H9 (cell line): ENCODE measurements around the gene SF3B5. TPM values are rescaled to one million over a fixed set of nuclear protein-coding genes. Genes with fewer than 3 reads are reported as not detected.

Experiments used
- DNase-seq: peaks from one replicate; pipeline ENCODE4 v3.0.0-alpha.2; 2017
- H2AFZ ChIP-seq: one replicate; pipeline ENCODE4 v1.6.1; 2013; ENCODE audit warnings: mild to moderate bottlenecking, low read length, control low read depth, moderate library complexity
- H2AK5ac ChIP-seq: 2 replicates; pipeline ENCODE4 v1.6.1; 2013; ENCODE audit warnings: low read length, control low read depth, mixed read lengths; ENCODE audit not compliant: insufficient read length
- H2BK120ac ChIP-seq: one replicate; pipeline ENCODE4 v1.6.1; 2013; ENCODE audit warnings: low read depth, mild to moderate bottlenecking, low read length, control low read depth, inconsistent platforms; ENCODE audit not compliant: poor library complexity, severe bottlenecking
- H2BK12ac ChIP-seq: 2 replicates; pipeline ENCODE4 v1.6.1; 2013; ENCODE audit warnings: low read length, control low read depth, mixed read lengths, low read depth; ENCODE audit not compliant: insufficient read length
- H2BK15ac ChIP-seq: 2 replicates; pipeline ENCODE4 v1.6.1; 2013; ENCODE audit warnings: low read depth, low read length, control low read depth
- H2BK20ac ChIP-seq: one replicate; pipeline ENCODE4 v1.6.1; 2013; ENCODE audit warnings: low read depth, mild to moderate bottlenecking, low read length, control low read depth, inconsistent platforms; ENCODE audit not compliant: poor library complexity, severe bottlenecking
- H2BK5ac ChIP-seq: 2 replicates; pipeline ENCODE4 v1.6.1; 2013; ENCODE audit warnings: low read length, control low read depth, mixed read lengths; ENCODE audit not compliant: insufficient read length
- H3K14ac ChIP-seq: 2 replicates; pipeline ENCODE4 v1.6.1; 2013; ENCODE audit warnings: low read length, control low read depth; ENCODE audit not compliant: insufficient read depth
- H3K18ac ChIP-seq: 2 replicates; pipeline ENCODE4 v1.6.1; 2013; ENCODE audit warnings: low read depth, mild to moderate bottlenecking, mixed read lengths, low read length, control low read depth; ENCODE audit not compliant: insufficient read length
- H3K23ac ChIP-seq: 2 replicates; pipeline ENCODE4 v1.6.1; 2013; ENCODE audit warnings: low read length, control low read depth, mixed read lengths, low read depth; ENCODE audit not compliant: insufficient read length
- H3K23me2 ChIP-seq: 2 replicates; pipeline ENCODE4 v1.6.1; 2013; ENCODE audit warnings: low read depth, mild to moderate bottlenecking, mixed read lengths, low read length, control low read depth; ENCODE audit not compliant: insufficient read length, poor library complexity, severe bottlenecking
- H3K27ac ChIP-seq: 2 replicates; pipeline ENCODE4 v1.5.1; 2013; ENCODE audit warnings: low read length, control low read depth, mixed read lengths, low read depth; ENCODE audit not compliant: insufficient read length
- H3K27me3 ChIP-seq: 2 replicates; pipeline ENCODE4 v1.6.1; 2013; ENCODE audit warnings: low read length, control low read depth, inconsistent platforms; ENCODE audit not compliant: insufficient read depth
- H3K4ac ChIP-seq: 2 replicates; pipeline ENCODE4 v1.6.1; 2013; ENCODE audit warnings: low read depth, mild to moderate bottlenecking, control low read depth, inconsistent platforms, low read length, moderate library complexity
- H3K4me1 ChIP-seq: 2 replicates; pipeline ENCODE4 v1.6.1; 2013; ENCODE audit warnings: low read length, control low read depth, inconsistent platforms; ENCODE audit not compliant: insufficient read depth
- H3K4me2 ChIP-seq: 2 replicates; pipeline ENCODE4 v1.6.1; 2013; ENCODE audit warnings: low read length, control low read depth, mixed read lengths; ENCODE audit not compliant: insufficient read length, insufficient read depth
- H3K56ac ChIP-seq: 2 replicates; pipeline ENCODE4 v1.6.1; 2013; ENCODE audit warnings: low read depth, mild to moderate bottlenecking, mixed read lengths, low read length, control low read depth; ENCODE audit not compliant: insufficient read length
- H3K79me1 ChIP-seq: 2 replicates; pipeline ENCODE4 v1.6.1; 2013; ENCODE audit warnings: low read depth, mild to moderate bottlenecking, moderate library complexity, low read length, control low read depth, inconsistent platforms; ENCODE audit not compliant: insufficient read depth, poor library complexity, severe bottlenecking
- H3K79me2 ChIP-seq: 2 replicates; pipeline ENCODE4 v1.6.1; 2013; ENCODE audit warnings: low read length, control low read depth, inconsistent platforms; ENCODE audit not compliant: insufficient read depth
- H3K9ac ChIP-seq: 2 replicates; pipeline ENCODE4 v1.6.1; 2013; ENCODE audit warnings: low read length, control low read depth, mixed read lengths; ENCODE audit not compliant: insufficient read length; ENCODE audit errors: extremely low read depth
- H3K9me3 ChIP-seq: one replicate; pipeline ENCODE4 v1.6.1; 2013; ENCODE audit warnings: low read depth, low read length, inconsistent platforms; ENCODE audit not compliant: control insufficient read depth
- H3T11ph ChIP-seq: one replicate; pipeline ENCODE4 v1.6.1; 2013; ENCODE audit warnings: mild to moderate bottlenecking, low read length, control low read depth, inconsistent platforms
- H4K20me1 ChIP-seq: one replicate; pipeline ENCODE4 v1.6.1; 2013; ENCODE audit not compliant: control insufficient read depth, insufficient read length, insufficient read depth
- H4K5ac ChIP-seq: 2 replicates; pipeline ENCODE4 v1.6.1; 2013; ENCODE audit warnings: low read depth, mild to moderate bottlenecking, mixed read lengths, low read length, control low read depth; ENCODE audit not compliant: insufficient read length
- H4K8ac ChIP-seq: replicated peaks from 2 replicates; pipeline ENCODE4 v1.6.1; 2013; ENCODE audit warnings: low read length, control low read depth, mixed read lengths, low read depth; ENCODE audit not compliant: insufficient read length
- H4K91ac ChIP-seq: 2 replicates; pipeline ENCODE4 v1.6.1; 2013; ENCODE audit warnings: low read depth, mild to moderate bottlenecking, moderate library complexity, mixed read lengths, low read length, control low read depth; ENCODE audit not compliant: insufficient read length
- H3K27ac Mint-ChIP-seq, 3 experiments: 2 replicates in 2 of 3; 3 replicates in 1 of 3; pipeline ENCODE4 v1.8.0; 2020 to 2021; ENCODE audit warnings: mixed read lengths in 3 of 3, mild to moderate bottlenecking in 1 of 3, moderate library complexity in 1 of 3
- H3K27me3 Mint-ChIP-seq: 2 replicates; pipeline ENCODE4 v1.8.0; 2021; ENCODE audit warnings: low read depth, mild to moderate bottlenecking, moderate library complexity, mixed read lengths
- H3K36me3 Mint-ChIP-seq, 3 experiments: 2 replicates in 2 of 3; 3 replicates in 1 of 3; pipeline ENCODE4 v1.8.0; 2020 to 2021; ENCODE audit warnings: low read depth in 3 of 3, mixed read lengths in 3 of 3; ENCODE audit not compliant: insufficient read depth in 1 of 3
- H3K4me1 Mint-ChIP-seq, 2 experiments: 2 replicates each; pipeline ENCODE4 v1.8.0; 2020; ENCODE audit warnings: mixed read lengths in 2 of 2
- H3K4me3 Mint-ChIP-seq, 2 experiments: 2 replicates in 1 of 2; 3 replicates in 1 of 2; pipeline ENCODE4 v1.8.0; 2020 to 2021; ENCODE audit warnings: mild to moderate bottlenecking in 2 of 2, mixed read lengths in 2 of 2, moderate library complexity in 1 of 2
- H3K9me3 Mint-ChIP-seq, 2 experiments: 2 replicates in 1 of 2; 3 replicates in 1 of 2; pipeline ENCODE4 v1.8.0; 2020; ENCODE audit warnings: mild to moderate bottlenecking in 2 of 2, mixed read lengths in 2 of 2, moderate library complexity in 1 of 2
- CTCF ChIP-seq: fragments of 200-600 bp; sonication (generic); conservative IDR thresholded peaks from 3 replicates; pipeline ENCODE4 v1.8.0; 2021; ENCODE audit warnings: antibody characterized with exemption, mild to moderate bottlenecking
- WGBS: extraction: QIAGEN DNeasy Blood & Tissue Kit; methylation state at CpG from one replicate; pipeline ENCODE4 v1.1.7; 2013; ENCODE audit warnings: missing lambda C conversion rate, low lambda C conversion rate, mixed read lengths; ENCODE audit not compliant: insufficient read length; ENCODE audit errors: extremely low coverage; 5-methylcytosine and 5-hydroxymethylcytosine counted together
- total RNA-seq: library from RNA; stranded (reverse); gene quantifications from 2 replicates; pipeline ENCODE4 v1.2.1, GENCODE V29; 2021

Gene SF3B5
- total RNA-seq, 1 experiment from 2014 or later, result 145 TPM

- H3K9me3 Mint-ChIP-seq, result no peaks in the 10 kb centered on the region
- Histone ChIP-seq H3K4me2 (no peak overlapping the region), H3K4me1 (0 out of 2 replicates have a peak, but pooled peaks cover 3% of the 10 kb centered on the region), H3K9me3 (no peaks in the 10 kb centered on the region), H3K56ac (no peak overlapping the region), H2BK20ac (no peak overlapping the region), H4K91ac (no peak overlapping the region), H3K9ac (no peak overlapping the region), H3K79me2 (peaks cover 9% of the 10 kb centered on the region), H2BK120ac (no peak overlapping the region), H4K8ac (no peak overlapping the region), H3T11ph (no peak overlapping the region), H2BK15ac (no peak overlapping the region), H3K23ac (no peak overlapping the region), H3K14ac (no peak overlapping the region), H2BK5ac (no peak overlapping the region), H3K27ac (no peak overlapping the region), H3K27me3 (no peaks in the 10 kb centered on the region), H2BK12ac (no peak overlapping the region), H2AFZ (no peak overlapping the region), H3K23me2 (peaks cover 15% of the 10 kb centered on the region), H3K4ac (no peak overlapping the region), H4K20me1 (no peaks in the 10 kb centered on the region), H3K79me1 (peaks cover 7% of the 10 kb centered on the region), H2AK5ac (no peak overlapping the region), H4K5ac (no peak overlapping the region), H3K18ac (no peak overlapping the region)
- peaks cover 11 to 14% of the 10 kb centered on the region in 2 experiments for H3K4me1 Mint-ChIP-seq
- H3K27ac Mint-ChIP-seq, result no peak overlapping the region
- peaks cover 8% of the 10 kb centered on the region for H3K27me3 Mint-ChIP-seq
- no peak for TF ChIP-seq CTCF
- DNase-seq, result no peak
- H3K36me3 Mint-ChIP-seq, result peaks cover 0 to 3% (median 0%) of the 10 kb centered on the region in 3 experiments; a peak in 2 of 7 replicates
- H3K4me3 Mint-ChIP-seq, result no peak overlapping the region
- no CpG with 5 or more reads among the region's 3 CpGs for WGBS
Measured at GRCh38 chr6:144098993-144099392, 3.6 kb upstream of the SF3B5 start.
